ENCODE results near the gene UQCRC1.

The UQCRC1 gene

GRCh38 chr3:48598323-48599076 lies 10.9 kb downstream of the UQCRC1 start:
- DNase-seq: no peak

DNA sequence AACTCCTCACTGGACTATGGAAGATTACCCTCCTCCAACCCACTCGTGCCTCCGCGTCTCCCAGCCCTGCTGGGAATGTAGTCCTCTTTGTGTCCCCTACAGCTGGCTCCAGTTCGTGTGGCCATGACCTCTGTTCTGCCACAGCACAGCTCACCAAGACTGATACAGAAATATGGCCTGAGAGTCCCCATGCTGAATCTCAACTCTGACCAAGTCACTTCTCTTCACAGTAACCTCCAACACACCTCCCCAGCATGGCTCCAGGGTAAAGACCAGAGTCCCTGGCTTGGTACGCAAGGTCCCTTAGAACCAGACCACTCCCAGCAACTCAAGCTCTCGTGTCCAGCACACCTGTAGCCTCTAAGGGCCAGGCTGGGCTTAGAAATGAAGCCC lies 12.0 kb downstream of the UQCRC1 start:
- DNase-seq: no peak

- DNase-seq: no peak
Observed at GRCh38 chr3:48596676-48597407, 12.6 kb downstream of the UQCRC1 start.

- no peak for DNase-seq
Observed at GRCh38 chr3:48596157-48596556, 13.3 kb downstream of the UQCRC1 start.

DNA sequence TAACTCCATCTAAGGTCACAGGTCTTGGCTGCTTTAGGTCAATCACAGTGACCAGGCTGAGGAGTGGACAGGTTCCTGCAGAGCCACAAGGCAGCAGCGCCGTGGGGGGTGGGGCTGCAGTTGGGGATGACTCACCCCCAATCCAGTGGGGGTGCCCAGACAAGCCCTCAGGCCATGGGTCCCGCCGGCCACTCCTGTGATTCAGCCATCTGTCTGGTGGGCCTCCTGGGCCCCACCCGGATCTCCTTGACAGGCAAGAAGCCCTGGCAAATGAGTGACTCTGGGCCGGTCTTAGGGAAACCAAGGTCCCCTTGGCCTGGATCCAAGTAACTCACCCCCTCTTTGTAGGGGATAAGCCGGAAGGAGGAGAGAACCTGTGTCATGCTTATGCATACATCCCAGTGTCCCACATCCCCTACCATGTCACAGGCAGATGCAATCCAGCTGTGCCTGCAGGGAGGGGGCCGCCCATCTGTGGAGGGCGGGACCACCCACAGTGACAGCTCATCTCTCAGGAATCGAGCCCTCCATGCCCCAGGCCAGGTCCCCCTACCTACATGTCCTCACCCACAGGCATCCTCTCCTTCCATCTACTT lies 13.8 kb downstream of the UQCRC1 start:
- DNase-seq: no peak

GRCh38 chr3:48595075-48595525 lies 14.3 kb downstream of the UQCRC1 start, which contains the start of gene COL7A1:
TSS of gene COL7A1 (minus strand) at chr3:48595329. CDS start at chr3:48595159, 170 bp downstream.
- DNase-seq: no peak

DNA sequence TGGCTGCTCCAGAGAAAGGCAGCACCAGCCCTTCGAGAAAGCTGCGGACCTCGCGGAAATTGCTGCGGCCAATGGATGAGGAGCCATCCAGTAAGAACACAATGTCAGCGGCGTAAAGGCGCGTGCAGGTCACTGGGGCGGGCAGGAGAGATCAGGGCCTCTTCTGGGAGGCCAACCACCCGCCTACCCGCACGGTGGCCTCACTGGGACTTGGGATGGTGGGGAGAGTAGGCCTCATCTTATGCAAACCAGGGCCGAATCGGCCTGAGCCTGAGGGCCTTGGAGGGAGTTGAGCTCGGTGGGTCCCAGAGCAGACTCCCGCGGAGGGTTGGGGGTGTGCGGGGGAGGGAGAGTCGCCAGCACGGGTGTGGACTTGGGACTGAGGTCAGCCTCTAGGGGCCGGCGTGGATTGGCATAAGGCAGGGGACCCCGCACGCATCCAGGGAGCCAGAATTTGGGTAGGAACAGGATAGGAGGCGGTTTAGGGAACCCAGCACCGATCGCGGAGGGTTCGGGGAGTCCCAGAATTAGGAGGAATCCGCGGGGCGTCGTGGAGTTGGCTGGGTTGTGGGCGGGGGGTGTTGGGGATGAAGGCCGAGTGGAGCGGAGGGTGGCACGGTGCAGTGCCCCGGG lies 14.9 kb downstream of the UQCRC1 start:
- DNase-seq: no peak

- no peak for DNase-seq
Observed at GRCh38 chr3:48593337-48593736, 16.1 kb downstream of the UQCRC1 start.

GRCh38 chr3:48592519-48593087 lies 16.8 kb downstream of the UQCRC1 start:
- no peak for DNase-seq

GRCh38 chr3:48591886-48592518 lies 17.4 kb downstream of the UQCRC1 start:
- DNase-seq: no peak

GRCh38 chr3:48591436-48591835 lies 18.0 kb downstream of the UQCRC1 start:
- DNase-seq: no peak

- DNase-seq: no peak
Observed at GRCh38 chr3:48588230-48588629, 21.2 kb downstream of the UQCRC1 start.

DNA sequence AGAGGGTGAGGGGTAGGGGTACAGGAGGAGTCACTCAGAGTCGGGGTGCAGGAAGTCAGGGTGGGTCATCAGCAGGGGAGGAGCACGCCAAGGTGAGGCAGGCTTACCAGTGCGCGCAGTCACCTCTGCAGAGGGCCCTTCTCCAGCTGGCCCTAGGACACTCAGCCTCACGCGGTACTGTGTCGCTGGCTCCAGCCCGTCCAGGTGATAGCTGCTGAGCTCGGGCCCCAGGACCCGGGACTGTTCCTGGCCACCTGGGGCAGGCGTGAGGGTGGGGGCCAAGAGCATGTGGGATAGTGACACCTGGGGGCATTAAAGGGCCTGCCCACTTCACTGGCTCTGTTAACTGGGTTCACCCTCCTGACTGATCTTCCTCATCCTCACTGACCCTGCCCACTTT lies 21.8 kb downstream of the UQCRC1 start:
- DNase-seq: no peak

GRCh38 chr3:48585411-48585810 lies 24.0 kb downstream of the UQCRC1 start:
- no peak for DNase-seq

DNA sequence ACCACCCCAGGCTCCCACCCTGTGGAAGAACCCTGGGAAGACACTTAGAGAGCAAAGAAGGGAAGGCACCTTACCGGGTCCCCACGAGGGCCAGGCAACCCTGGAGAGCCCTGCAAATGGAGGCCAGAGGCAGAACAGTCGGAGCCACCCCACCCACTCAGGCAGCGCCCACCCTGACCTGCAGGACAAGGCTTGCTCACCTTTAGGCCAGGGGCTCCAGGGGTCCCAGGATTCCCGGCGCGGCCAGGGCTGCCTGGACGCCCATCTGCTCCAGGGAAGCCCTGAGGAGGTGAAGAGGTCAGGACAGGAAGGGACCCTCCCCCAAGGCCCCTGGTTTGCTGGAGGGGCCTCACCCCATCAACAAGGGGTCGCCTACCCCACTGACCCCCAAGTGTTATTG lies 24.6 kb downstream of the UQCRC1 start:
- DNase-seq: no peak

- DNase-seq: no peak
Observed at GRCh38 chr3:48581621-48582481, 27.6 kb downstream of the UQCRC1 start.

- no peak for DNase-seq
Observed at GRCh38 chr3:48576647-48577046, 32.8 kb downstream of the UQCRC1 start.

GRCh38 chr3:48575366-48575765 lies 34.1 kb downstream of the UQCRC1 start:
- no peak for DNase-seq

DNA sequence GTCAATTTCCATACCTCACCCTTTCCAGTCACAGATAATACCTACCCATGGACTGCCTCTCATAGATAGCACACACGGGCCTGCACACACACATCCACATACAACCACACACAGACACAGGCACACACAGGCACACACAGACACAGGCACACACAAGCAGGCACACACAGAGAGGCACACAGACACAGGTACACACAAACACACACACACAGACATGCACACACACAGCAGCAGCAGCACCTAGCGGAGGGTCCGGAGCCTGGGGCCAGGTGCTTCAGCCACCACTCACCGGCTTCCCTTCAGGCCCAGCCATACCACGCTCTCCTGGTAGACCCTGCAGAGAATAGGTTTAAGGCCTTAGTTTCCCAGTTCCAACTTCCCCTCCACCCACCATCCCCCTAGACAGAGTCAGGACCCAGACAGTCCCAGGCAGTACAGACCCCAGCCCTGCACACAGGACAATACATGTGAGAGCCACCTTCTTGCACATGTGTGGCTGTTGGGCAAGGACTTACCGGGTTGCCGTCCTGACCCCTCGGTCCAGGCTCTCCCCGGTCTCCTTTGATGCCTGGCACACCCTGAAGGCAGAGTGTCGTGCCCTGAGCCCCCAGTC lies 35.4 kb downstream of the UQCRC1 start:
- DNase-seq: no peak

DNA sequence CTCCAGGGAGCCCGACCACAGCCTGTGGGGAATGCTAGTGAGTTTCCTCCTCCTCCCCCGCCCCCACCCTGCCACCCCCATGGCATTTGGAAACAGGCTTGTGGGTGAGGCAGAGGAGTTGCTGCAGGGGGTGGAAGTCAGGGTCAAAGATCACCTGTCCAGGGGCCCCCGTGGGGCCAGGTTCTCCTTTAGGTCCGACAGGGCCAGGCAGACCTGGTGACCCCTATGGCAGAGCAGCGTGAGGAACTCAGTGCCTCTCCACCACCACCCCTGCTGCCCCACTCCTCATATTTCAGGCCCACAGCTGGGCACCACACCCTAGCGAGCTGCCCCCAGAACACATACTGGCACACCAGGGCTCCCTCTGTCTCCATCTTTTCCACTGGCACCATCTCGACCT lies 36.9 kb downstream of the UQCRC1 start:
- no peak for DNase-seq

DNA sequence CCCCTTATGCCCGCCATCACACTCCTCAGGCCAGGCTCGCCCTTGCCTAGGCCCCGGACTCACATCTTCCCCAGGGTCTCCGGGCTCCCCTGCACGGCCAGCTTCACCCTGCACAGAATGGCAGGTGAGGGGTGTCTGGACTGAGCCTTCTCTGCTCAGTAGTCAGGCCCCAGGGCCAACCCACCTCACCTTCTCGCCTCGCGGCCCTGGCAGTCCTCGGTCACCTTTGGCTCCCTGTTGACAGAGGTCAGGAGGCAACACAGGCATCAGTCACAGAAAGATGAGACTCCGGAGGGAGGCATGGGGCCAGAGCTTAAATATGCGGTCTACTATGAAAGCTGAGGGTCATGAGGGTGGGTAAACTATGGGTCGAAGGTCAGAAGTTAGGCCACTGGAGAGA lies 37.5 kb downstream of the UQCRC1 start:
- DNase-seq: no peak
